NCI-H2196 treated with DMSO at 0.1 percent for 48 hours (cell line): Measurements from ENCODE around the gene CYP2C8.
"Not testable (repeated sequence)": the region's sequence is repeated elsewhere in the genome, so short reads cannot be mapped to it uniquely, and the experiment has no call there.

Experiments
- DNase-seq: peaks from one replicate; lab custom pipeline; 2025; ENCODE audit not compliant: unreplicated experiment; lab: John Stamatoyannopoulos, UW

The CYP2C8 gene

GRCh38 chr10:95069286-95069685, at the start of gene CYP2C8:
TSS of gene CYP2C8 (minus strand) at chr10:95069497. CDS start at chr10:95069402, 95 bp downstream.
- DNase-seq, result no peak

GRCh38 chr10:95116869-95117269, 47.6 kb upstream of the CYP2C8 start:
- no peak for DNase-seq

GRCh38 chr10:95110823-95111222, 41.5 kb upstream of the CYP2C8 start:
- DNase-seq, result not testable (repeated sequence)

GRCh38 chr10:95097805-95098204, 28.5 kb upstream of the CYP2C8 start:
- no peak for DNase-seq

GRCh38 chr10:95096143-95096542, 26.8 kb upstream of the CYP2C8 start:
- no peak for DNase-seq

GRCh38 chr10:95079626-95080025, 10.3 kb upstream of the CYP2C8 start:
- not testable (repeated sequence) for DNase-seq

GRCh38 chr10:95077556-95077955, 8.3 kb upstream of the CYP2C8 start:
- DNase-seq, result no peak

- no peak for DNase-seq
Observed at GRCh38 chr10:95071107-95071660, 1.9 kb upstream of the CYP2C8 start.

GRCh38 chr10:95064125-95064524, 5.2 kb downstream of the CYP2C8 start:
- not testable (repeated sequence) for DNase-seq

- DNase-seq, result no peak
Observed at GRCh38 chr10:95056744-95057363, 12.4 kb downstream of the CYP2C8 start.

- no peak for DNase-seq
Observed at GRCh38 chr10:95049919-95050318, 19.4 kb downstream of the CYP2C8 start.

- no peak for DNase-seq
Observed at GRCh38 chr10:95048206-95048605, 21.1 kb downstream of the CYP2C8 start.

GRCh38 chr10:95039281-95039680, 30.0 kb downstream of the CYP2C8 start:
- DNase-seq, result no peak

- DNase-seq, result no peak
Observed at GRCh38 chr10:95035332-95036295, 33.7 kb downstream of the CYP2C8 start.

GRCh38 chr10:95034401-95034800, 34.9 kb downstream of the CYP2C8 start:
- no peak for DNase-seq

- DNase-seq, result no peak
Observed at GRCh38 chr10:95031656-95032055, 37.6 kb downstream of the CYP2C8 start.

- DNase-seq, result no peak
Observed at GRCh38 chr10:95026461-95026860, 42.8 kb downstream of the CYP2C8 start.

GRCh38 chr10:94997741-94998174, 71.5 kb downstream of the CYP2C8 start:
- no peak for DNase-seq

GRCh38 chr10:94992811-94993210, 76.5 kb downstream of the CYP2C8 start:
- DNase-seq, result no peak

GRCh38 chr10:94991243-94991888, 77.9 kb downstream of the CYP2C8 start:
- no peak for DNase-seq

GRCh38 chr10:94989192-94989591, 80.1 kb downstream of the CYP2C8 start:
- no peak for DNase-seq
